Measurements from ENCODE around the gene ESAM. TPM values are rescaled to one million over a fixed set of nuclear protein-coding genes. Genes with fewer than 3 reads are reported as not detected.
"Not testable (repeated sequence)": the region's sequence is repeated elsewhere in the genome, so short reads cannot be mapped to it uniquely, and the experiment has no call there.

ESAM gene
- total and polyA plus RNA-seq, 10 of the 15 experiments (the other 5 are each of a cell fraction or from before 2014, with no cell fraction given), result 2.7 to 43.6 (median 19.5) TPM

GRCh38 chr11:124770959-124771358, 8.9 kb upstream of the ESAM start:
- H3K4me1 ChIP-seq (ENCODE audit: control insufficient read depth, insufficient read depth, low read length); DNase-seq (ENCODE audit: low read depth, low spot score); BruUV-seq (replicated peaks); H2AFZ ChIP-seq (ENCODE audit: control insufficient read depth, low read depth, low read length); in situ Hi-C loops (cut with MboI); H3K4me3 ChIP-seq; intact Hi-C loops (cut with micrococcal nuclease; ENCODE audit: unreplicated experiment); RAD21 ChIA-PET (ENCODE audit: unreplicated experiment); H3K27me3 ChIP-seq (replicated peaks in 1 of 2; ENCODE audit: control insufficient read depth in 2 of 2, insufficient read depth in 2 of 2, low read length in 1 of 2); ATAC-seq; H3K27ac ChIP-seq (ENCODE audit: control insufficient read depth, insufficient read depth); H3K4me2 ChIP-seq (ENCODE audit: control insufficient read depth, insufficient read depth); FAIRE-seq; H3K36me3 ChIP-seq (ENCODE audit: control insufficient read depth in 2 of 2, insufficient read depth in 2 of 2, low read length in 1 of 2); H3K9ac ChIP-seq (ENCODE audit: control insufficient read depth, insufficient read depth, low read length); H4K20me1 ChIP-seq (ENCODE audit: control insufficient read depth, insufficient read depth); H3K9me3 ChIP-seq (replicated peaks; ENCODE audit: control insufficient read depth, insufficient read depth, low read length); H3K79me2 ChIP-seq (ENCODE audit: control insufficient read depth, insufficient read depth, low read length): not testable (repeated sequence)
- ChIA-PET SMC1A (ENCODE audit: uncharacterized antibody, unreplicated experiment) (interaction anchor here (1.3 kb wide), 1 partner anchor 14 kb away, joined by 3 read pairs; no protein-coding TSS in a partner anchor), CTCF (interaction anchor here (1.0 to 16.3 kb wide), 3 partner anchors 15 to 99 kb away, joined by 3 to 272 read pairs (median 190); partner anchors contain the start of genes MSANTD2, SIAE and SPA17), POLR2A (interaction anchor here (1.1 kb wide), 1 partner anchor 13 kb away, joined by 5 read pairs; no protein-coding TSS in a partner anchor)
- WGBS (ENCODE audit: insufficient coverage, insufficient replicate concordance, low lambda C conversion rate, missing lambda C conversion rate), result 100% methylated on average over 6 of the region's 6 CpGs

GRCh38 chr11:124769806-124770774, 8.0 kb upstream of the ESAM start:
- no peak overlapping the region for H2AFZ ChIP-seq (ENCODE audit: control insufficient read depth, low read depth, low read length)
- ChIA-PET CTCF (interaction anchor here (0.6 to 16.3 kb wide), 8 partner anchors 16 to 1440 kb away, joined by 3 to 272 read pairs (median 4); partner anchors contain the start of genes MSANTD2, NRGN, SIAE and SPA17), SMC1A (ENCODE audit: uncharacterized antibody, unreplicated experiment) (interaction anchor here (1.2 to 4.8 kb wide), 5 partner anchors 15 to 101 kb away, joined by 3 to 20 read pairs (median 5); no protein-coding TSS in a partner anchor), POLR2A (interaction anchor here (1.1 to 1.5 kb wide), 3 partner anchors 9 to 23 kb away, joined by 4 to 5 read pairs (median 5); no protein-coding TSS in a partner anchor), RAD21 (ENCODE audit: unreplicated experiment) (interaction anchor here (1.6 kb wide), 1 partner anchor 23 kb away, joined by 5 read pairs; no protein-coding TSS in a partner anchor)
- no peaks in the 10 kb centered on the region for H3K79me2 ChIP-seq (ENCODE audit: control insufficient read depth, insufficient read depth, low read length)
- H3K27ac ChIP-seq (ENCODE audit: control insufficient read depth, insufficient read depth), result no peak overlapping the region
- in situ Hi-C loops (cut with MboI) (no loop called here), intact Hi-C loops (cut with micrococcal nuclease; ENCODE audit: unreplicated experiment) (no loop called here)
- no peaks in the 10 kb centered on the region for H3K4me1 ChIP-seq (ENCODE audit: control insufficient read depth, insufficient read depth, low read length)
- BruUV-seq (replicated peaks), result no TSS peak
- ATAC-seq (no peak), DNase-seq (ENCODE audit: low read depth, low spot score) (no peak), FAIRE-seq (no peak)
- H3K4me2 ChIP-seq (ENCODE audit: control insufficient read depth, insufficient read depth), result no peak overlapping the region
- H4K20me1 ChIP-seq (ENCODE audit: control insufficient read depth, insufficient read depth), result no peaks in the 10 kb centered on the region
- H3K9me3 ChIP-seq (replicated peaks; ENCODE audit: control insufficient read depth, insufficient read depth, low read length), result no peaks in the 10 kb centered on the region
- peaks cover 0 to 3% of the 10 kb centered on the region in 2 experiments; a peak in 1 of 4 replicates for H3K36me3 ChIP-seq (ENCODE audit: control insufficient read depth in 2 of 2, insufficient read depth in 2 of 2, low read length in 1 of 2)
- H3K27me3 ChIP-seq (replicated peaks in 1 of 2; ENCODE audit: control insufficient read depth in 2 of 2, insufficient read depth in 2 of 2, low read length in 1 of 2), result no peaks in the 10 kb centered on the region
- no peak overlapping the region for H3K9ac ChIP-seq (ENCODE audit: control insufficient read depth, insufficient read depth, low read length)
- H3K4me3 ChIP-seq, result no peak overlapping the region
- over 99% methylated on average over 8 of the region's 8 CpGs for WGBS (ENCODE audit: insufficient coverage, insufficient replicate concordance, low lambda C conversion rate, missing lambda C conversion rate)
- TF ChIP-seq BCL3 (IDR thresholded peaks at IDR 0.05; ENCODE audit: borderline replicate concordance, insufficient read depth, low read depth, low read length, poor library complexity, severe bottlenecking), result no peak
- no peak for TF ChIP-seq SPI1 (IDR thresholded peaks at IDR 0.05; ENCODE audit: borderline replicate concordance, insufficient read depth, low read depth, low read length)
- TF ChIP-seq ZBTB33 (IDR thresholded peaks at IDR 0.05), result no peak
- no peak for TF ChIP-seq IKZF1 (conservative IDR thresholded peaks at IDR 0.05)
- TF ChIP-seq DPF2 (IDR thresholded peaks at IDR 0.05), result no peak

All from GM12878 (cell line).